Activated naive CD8-positive, alpha-beta T cell (primary cell): ENCODE measurements around the gene NPAS3.

ENCODE experiments used
- H3K27ac Mint-ChIP-seq: one replicate; pipeline ENCODE4 v1.8.0; 2021; ENCODE audit warnings: mixed read lengths
- H3K27me3 Mint-ChIP-seq: one replicate; pipeline ENCODE4 v1.8.0; 2021; ENCODE audit warnings: mixed read lengths
- H3K36me3 Mint-ChIP-seq: one replicate; pipeline ENCODE4 v1.8.0; 2021; ENCODE audit warnings: mixed read lengths
- H3K4me1 Mint-ChIP-seq: one replicate; pipeline ENCODE4 v1.8.0; 2021; ENCODE audit warnings: low read depth, mixed read lengths
- H3K4me3 Mint-ChIP-seq: one replicate; pipeline ENCODE4 v1.8.0; 2021; ENCODE audit warnings: mild to moderate bottlenecking, mixed read lengths
- H3K9me3 Mint-ChIP-seq: one replicate; pipeline ENCODE4 v1.8.0; 2021; ENCODE audit warnings: low read depth, mixed read lengths

The NPAS3 gene

GRCh38 chr14:33454022-33454595 is 515.4 kb downstream of the NPAS3 start:
- no peaks in the 10 kb centered on the region for H3K27me3 Mint-ChIP-seq
- no peak overlapping the region for H3K27ac Mint-ChIP-seq
- H3K36me3 Mint-ChIP-seq: no peaks in the 10 kb centered on the region
- H3K4me3 Mint-ChIP-seq: no peak overlapping the region
- no peaks in the 10 kb centered on the region for H3K9me3 Mint-ChIP-seq
- H3K4me1 Mint-ChIP-seq: peaks cover 6% of the 10 kb centered on the region

- no peaks in the 10 kb centered on the region for H3K27me3 Mint-ChIP-seq
- no peak overlapping the region for H3K27ac Mint-ChIP-seq
- no peaks in the 10 kb centered on the region for H3K9me3 Mint-ChIP-seq
- peaks cover 6% of the 10 kb centered on the region for H3K4me1 Mint-ChIP-seq
- no peak overlapping the region for H3K4me3 Mint-ChIP-seq
- no peaks in the 10 kb centered on the region for H3K36me3 Mint-ChIP-seq
Observed at GRCh38 chr14:33454707-33455106, 516.0 kb downstream of the NPAS3 start.

GRCh38 chr14:33455654-33456345 is 517.1 kb downstream of the NPAS3 start:
- Mint-ChIP-seq H3K27me3 (no peaks in the 10 kb centered on the region), H3K27ac (no peak overlapping the region), H3K4me1 (peaks cover 6% of the 10 kb centered on the region), H3K9me3 (no peaks in the 10 kb centered on the region), H3K36me3 (no peaks in the 10 kb centered on the region), H3K4me3 (no peak overlapping the region)

- Mint-ChIP-seq H3K4me3 (no peak overlapping the region), H3K36me3 (no peaks in the 10 kb centered on the region), H3K9me3 (no peaks in the 10 kb centered on the region), H3K27me3 (no peaks in the 10 kb centered on the region), H3K27ac (no peak overlapping the region), H3K4me1 (peaks cover 6% of the 10 kb centered on the region)
Observed at GRCh38 chr14:33457021-33457420, 518.3 kb downstream of the NPAS3 start.

GRCh38 chr14:33457617-33458016 is 518.9 kb downstream of the NPAS3 start:
- Mint-ChIP-seq H3K4me3 (no peak overlapping the region), H3K4me1 (peaks cover 6% of the 10 kb centered on the region), H3K36me3 (no peaks in the 10 kb centered on the region), H3K27ac (no peak overlapping the region), H3K9me3 (no peaks in the 10 kb centered on the region), H3K27me3 (no peaks in the 10 kb centered on the region)

GRCh38 chr14:33460164-33460563 is 521.5 kb downstream of the NPAS3 start:
- Mint-ChIP-seq H3K4me3 (no peak overlapping the region), H3K36me3 (no peaks in the 10 kb centered on the region), H3K9me3 (no peaks in the 10 kb centered on the region), H3K4me1 (no peaks in the 10 kb centered on the region), H3K27ac (no peak overlapping the region), H3K27me3 (no peaks in the 10 kb centered on the region)

GRCh38 chr14:33461036-33461435 is 522.4 kb downstream of the NPAS3 start:
- Mint-ChIP-seq H3K4me3 (no peak overlapping the region), H3K4me1 (no peaks in the 10 kb centered on the region), H3K9me3 (no peaks in the 10 kb centered on the region), H3K27me3 (no peaks in the 10 kb centered on the region), H3K27ac (no peak overlapping the region), H3K36me3 (no peaks in the 10 kb centered on the region)

- no peak overlapping the region for H3K27ac Mint-ChIP-seq
- no peaks in the 10 kb centered on the region for H3K4me1 Mint-ChIP-seq
- H3K9me3 Mint-ChIP-seq: no peaks in the 10 kb centered on the region
- no peaks in the 10 kb centered on the region for H3K27me3 Mint-ChIP-seq
- no peaks in the 10 kb centered on the region for H3K36me3 Mint-ChIP-seq
- H3K4me3 Mint-ChIP-seq: no peak overlapping the region
Observed at GRCh38 chr14:33463731-33464130, 525.1 kb downstream of the NPAS3 start.

GRCh38 chr14:33464254-33464962 is 525.7 kb downstream of the NPAS3 start:
- H3K4me1 Mint-ChIP-seq: no peaks in the 10 kb centered on the region
- H3K9me3 Mint-ChIP-seq: no peaks in the 10 kb centered on the region
- H3K36me3 Mint-ChIP-seq: no peaks in the 10 kb centered on the region
- H3K4me3 Mint-ChIP-seq: no peak overlapping the region
- H3K27ac Mint-ChIP-seq: no peak overlapping the region
- H3K27me3 Mint-ChIP-seq: no peaks in the 10 kb centered on the region

GRCh38 chr14:33465846-33466700 is 527.4 kb downstream of the NPAS3 start:
- H3K4me3 Mint-ChIP-seq: no peak overlapping the region
- H3K27me3 Mint-ChIP-seq: no peaks in the 10 kb centered on the region
- H3K36me3 Mint-ChIP-seq: no peaks in the 10 kb centered on the region
- no peak overlapping the region for H3K27ac Mint-ChIP-seq
- H3K9me3 Mint-ChIP-seq: no peaks in the 10 kb centered on the region
- no peaks in the 10 kb centered on the region for H3K4me1 Mint-ChIP-seq

GRCh38 chr14:33467971-33468370 is 529.3 kb downstream of the NPAS3 start:
- Mint-ChIP-seq H3K4me3 (no peak overlapping the region), H3K27ac (no peak overlapping the region), H3K4me1 (no peaks in the 10 kb centered on the region), H3K9me3 (no peaks in the 10 kb centered on the region), H3K36me3 (no peaks in the 10 kb centered on the region), H3K27me3 (no peaks in the 10 kb centered on the region)

GRCh38 chr14:33469898-33470297 is 531.2 kb downstream of the NPAS3 start:
- no peaks in the 10 kb centered on the region for H3K4me1 Mint-ChIP-seq
- H3K9me3 Mint-ChIP-seq: no peaks in the 10 kb centered on the region
- H3K27ac Mint-ChIP-seq: no peak overlapping the region
- no peak overlapping the region for H3K4me3 Mint-ChIP-seq
- H3K36me3 Mint-ChIP-seq: no peaks in the 10 kb centered on the region
- no peaks in the 10 kb centered on the region for H3K27me3 Mint-ChIP-seq

- Mint-ChIP-seq H3K4me3 (no peak overlapping the region), H3K27me3 (no peaks in the 10 kb centered on the region), H3K4me1 (no peaks in the 10 kb centered on the region), H3K9me3 (no peaks in the 10 kb centered on the region), H3K27ac (no peak overlapping the region), H3K36me3 (no peaks in the 10 kb centered on the region)
Observed at GRCh38 chr14:33471776-33472175, 533.1 kb downstream of the NPAS3 start.

- H3K27me3 Mint-ChIP-seq: peaks cover 3% of the 10 kb centered on the region
Observed at GRCh38 chr14:33475623-33476022, 536.9 kb downstream of the NPAS3 start.

GRCh38 chr14:33477797-33478196 is 539.1 kb downstream of the NPAS3 start:
- Mint-ChIP-seq H3K4me1 (no peaks in the 10 kb centered on the region), H3K36me3 (no peaks in the 10 kb centered on the region), H3K9me3 (no peaks in the 10 kb centered on the region), H3K27me3 (peaks cover 8% of the 10 kb centered on the region), H3K27ac (no peak overlapping the region), H3K4me3 (no peak overlapping the region)

More at GRCh38 chr14:33475623-33476022, 536.9 kb downstream of the NPAS3 start:
- Mint-ChIP-seq H3K9me3 (no peaks in the 10 kb centered on the region), H3K4me1 (no peaks in the 10 kb centered on the region), H3K27ac (no peak overlapping the region), H3K36me3 (no peaks in the 10 kb centered on the region), H3K4me3 (no peak overlapping the region)
